SK-N-SH (cell line): ENCODE measurements around the gene CYTH4. TPM values are rescaled to one million over a fixed set of nuclear protein-coding genes. Genes with fewer than 3 reads are reported as not detected.

Source experiments
- CTCF ChIA-PET: fragments of 300-600, 350-600 bp; formaldehyde crosslinking; extraction: SDS; loops from one replicate; lab custom pipeline; 2021; lab: Yijun Ruan, JAX
- POLR2A ChIA-PET: fragments of 350-600 bp; sonication (Branson Sonifier 250); formaldehyde crosslinking; extraction: SDS; loops from one replicate; lab custom pipeline; 2020; ENCODE audit warnings: antibody characterized with exemption, inconsistent platforms; lab: Yijun Ruan, JAX
- DNase-seq: peaks from one replicate; pipeline ENCODE4 v3.0.0; 2012
- H2AFZ ChIP-seq: fragments of 200-600 bp; sonication (generic); 2 replicates; pipeline ENCODE4 v1.8.1; 2016; ENCODE audit warnings: antibody characterized with exemption, mild to moderate bottlenecking, low read depth
- H3F3A ChIP-seq: fragments of 200-600 bp; sonication (generic); replicated peaks from 2 replicates; pipeline ENCODE3; 2016; ENCODE audit warnings: antibody characterized with exemption, mild to moderate bottlenecking; ENCODE audit not compliant: insufficient read depth
- H3K27ac ChIP-seq, 2 experiments: fragments of 200-500 bp in 1 of 2; fragments of 200-600 bp in 1 of 2; sonication (Bioruptor generic) in 1 of 2; sonication (generic), shearing (Covaris generic) in 1 of 2; 2 replicates each; pipeline versions ENCODE4 v1.5.1 to v1.6.1; 2014 to 2016; ENCODE audit warnings: low read depth in 2 of 2, inconsistent platforms in 1 of 2, low read length in 1 of 2, mild to moderate bottlenecking in 1 of 2, mixed read lengths in 1 of 2
- H3K27me3 ChIP-seq: fragments of 200-600 bp; sonication (generic), shearing (Covaris generic); 2 replicates; pipeline ENCODE4 v1.6.1; 2016; ENCODE audit warnings: mixed run types; ENCODE audit not compliant: insufficient read depth
- H3K36me3 ChIP-seq, 2 experiments: fragments of 200-500 bp in 1 of 2; fragments of 200-600 bp in 1 of 2; sonication (Bioruptor generic) in 1 of 2; sonication (generic) in 1 of 2; replicated peaks in 1 of 2; 2 replicates each; pipeline versions ENCODE3 to v1.5.1; 2014 to 2016; ENCODE audit warnings: low read length in 1 of 2, mild to moderate bottlenecking in 1 of 2; ENCODE audit not compliant: insufficient read depth in 2 of 2, control insufficient read depth in 1 of 2
- H3K4me1 ChIP-seq, 2 experiments: fragments of 200-500 bp in 1 of 2; fragments of 200-600 bp in 1 of 2; sonication (Bioruptor generic) in 1 of 2; sonication (generic), shearing (Covaris generic) in 1 of 2; 2 replicates each; pipeline versions ENCODE4 v1.5.1 to v1.6.1; 2014 to 2016; ENCODE audit warnings: low read depth in 1 of 2, low read length in 1 of 2, mixed run types in 1 of 2; ENCODE audit not compliant: insufficient read depth in 2 of 2, control insufficient read depth in 1 of 2
- H3K4me2 ChIP-seq: fragments of 200-600 bp; sonication (generic), shearing (Covaris generic); 2 replicates; pipeline ENCODE4 v1.6.1; 2017; ENCODE audit warnings: mixed run types
- H3K4me3 ChIP-seq, 2 experiments: fragments of 200-500 bp in 1 of 2; fragments of 200-600 bp in 1 of 2; sonication (Bioruptor generic) in 1 of 2; sonication (generic), shearing (Covaris generic) in 1 of 2; 2 replicates each; pipeline versions ENCODE4 v1.5.1 to v1.8.1; 2014 to 2016; ENCODE audit warnings: low read depth in 2 of 2, inconsistent platforms in 1 of 2, low read length in 1 of 2, mild to moderate bottlenecking in 1 of 2, mixed read lengths in 1 of 2, moderate library complexity in 1 of 2
- H3K79me2 ChIP-seq: fragments of 200-600 bp; sonication (generic); 2 replicates; pipeline ENCODE4 v1.8.1; 2017; ENCODE audit warnings: mild to moderate bottlenecking; ENCODE audit not compliant: insufficient read depth
- H3K9ac ChIP-seq: fragments of 200-600 bp; sonication (generic); 2 replicates; pipeline ENCODE4 v1.6.1; 2017; ENCODE audit warnings: mixed run types
- H3K9me2 ChIP-seq: fragments of 200-600 bp; sonication (generic); 2 replicates; pipeline ENCODE4 v1.6.1; 2017; ENCODE audit warnings: mixed run types
- H3K9me3 ChIP-seq: fragments of 200-600 bp; sonication (generic); 2 replicates; pipeline ENCODE4 v1.6.1; 2017; ENCODE audit warnings: mixed run types, mild to moderate bottlenecking, moderate library complexity
- H4K20me1 ChIP-seq: fragments of 200-600 bp; sonication (generic); 2 replicates; pipeline ENCODE4 v1.6.1; 2017; ENCODE audit warnings: mild to moderate bottlenecking, mixed run types; ENCODE audit not compliant: insufficient read depth
- CHD2 ChIP-seq: fragments of 150-350 bp; IDR thresholded peaks from 2 replicates; pipeline ENCODE4 v1.6.1; 2018; ENCODE audit warnings: low read length; ENCODE audit not compliant: partially characterized antibody
- EP300 ChIP-seq, 2 experiments: IDR thresholded peaks; 2 replicates each; pipeline versions ENCODE4 v1.4.0 to v1.6.1; 2012; ENCODE audit warnings: borderline replicate concordance in 1 of 2, low read depth in 1 of 2, low read length in 1 of 2
- EZH2phosphoT487 ChIP-seq: fragments of 200-600 bp; sonication (generic); IDR thresholded peaks from 2 replicates; pipeline ENCODE4 v1.6.1; 2017; ENCODE audit warnings: low read depth, mixed run types, mild to moderate bottlenecking, antibody characterized with exemption, moderate library complexity, borderline replicate concordance
- FOSL2 ChIP-seq: IDR thresholded peaks from 2 replicates; pipeline ENCODE4 v1.4.0; 2012; ENCODE audit warnings: low read depth, mild to moderate bottlenecking, moderate library complexity, borderline replicate concordance
- FOXJ3 ChIP-seq: sonication (generic); formaldehyde crosslinking; IDR thresholded peaks from 2 replicates; pipeline ENCODE4 v1.5.1; 2020; ENCODE audit warnings: mild to moderate bottlenecking, missing genetic modification reagents
- IRF3 ChIP-seq: fragments of 150-350 bp; IDR thresholded peaks from 2 replicates; pipeline ENCODE4 v1.6.1; 2016; ENCODE audit warnings: mild to moderate bottlenecking, low read depth, low read length
- MXI1 ChIP-seq: IDR thresholded peaks from 2 replicates; pipeline ENCODE4 v1.6.1; 2012; ENCODE audit warnings: mild to moderate bottlenecking, low read depth, low read length, improper control_type of control experiment
- RAD21 ChIP-seq: IDR thresholded peaks from 2 replicates; pipeline ENCODE4 v1.6.1; 2012; ENCODE audit warnings: mild to moderate bottlenecking, low read length
- USF2 ChIP-seq: fragments of 150-350 bp; IDR thresholded peaks from 2 replicates; pipeline ENCODE4 v1.6.1; 2017; ENCODE audit warnings: antibody characterized with exemption, low read length, low read depth, borderline replicate concordance
- YY1 ChIP-seq: IDR thresholded peaks from 2 replicates; pipeline ENCODE4 v1.4.0; 2012; ENCODE audit warnings: low read depth, mild to moderate bottlenecking
- WGBS: methylation state at CpG from one replicate; pipeline ENCODE4 v1.1.6; 2017; ENCODE audit warnings: low lambda C conversion rate; 5-methylcytosine and 5-hydroxymethylcytosine counted together
- polyA plus RNA-seq, 3 experiments: library from polyadenylated mRNA; depleted of rRNA; stranded (reverse); fragments of >200 nt; gene quantifications; 2 replicates each; pipeline ENCODE4 v1.2.3, GENCODE V29; 2012

The CYTH4 gene
- polyA plus RNA-seq, 1 of the 3 experiments (the other 2 are of a cell fraction) = 0.07 TPM

GRCh38 chr22:37309211-37310074 lies 27.1 kb downstream of the CYTH4 start:
- Histone ChIP-seq H3K4me2 (no peak overlapping the region), H3K4me3 (no peak overlapping the region), H3K4me1 (peaks cover 26 to 34% of the 10 kb centered on the region in 2 experiments; a peak in 3 of 4 replicates), H3K27ac (peak overlapping the region in 1 of 2 experiments; percentile 48; a peak in 1 of 4 replicates), H4K20me1 (no peaks in the 10 kb centered on the region), H3K9ac (no peak overlapping the region), H2AFZ (no peak overlapping the region), H3F3A (peaks cover 30% of the 10 kb centered on the region), H3K27me3 (no peaks in the 10 kb centered on the region), H3K79me2 (no peaks in the 10 kb centered on the region), H3K9me3 (no peaks in the 10 kb centered on the region), H3K9me2 (no peaks in the 10 kb centered on the region), H3K36me3 (no peaks in the 10 kb centered on the region)
- ChIA-PET CTCF (interaction anchor here (0.7 to 17.3 kb wide), 8 partner anchors 9 to 258 kb away, joined by 3 to 287 read pairs (median 6); partner anchors contain the start of gene ELFN2), POLR2A (interaction anchor here (1.3 kb wide), 1 partner anchor 25 kb away, joined by 3 read pairs; no protein-coding TSS in a partner anchor)
- DNase-seq = peak; percentile 81
- WGBS = 88% methylated on average over 20 of the region's 26 CpGs
- TF ChIP-seq RAD21 (0 out of 2 replicates have a peak, but pooled peaks have one; percentile 9), CHD2 (peak; percentile 38), USF2 (no peak)

- H3K4me2 ChIP-seq = no peak overlapping the region
- H3F3A ChIP-seq = peaks cover 30% of the 10 kb centered on the region
- no peaks in the 10 kb centered on the region for H4K20me1 ChIP-seq
- H3K27me3 ChIP-seq = no peaks in the 10 kb centered on the region
- no peak overlapping the region for H2AFZ ChIP-seq
- DNase-seq = no peak
- CTCF ChIA-PET = interaction anchor here (0.8 to 17.3 kb wide), 10 partner anchors 13 to 297 kb away, joined by 3 to 287 read pairs (median 4); partner anchors contain the start of gene ELFN2
- 77% methylated on average over 11 of the region's 11 CpGs for WGBS
- TF ChIP-seq YY1 (no peak), FOSL2 (no peak), EZH2phosphoT487 (no peak), FOXJ3 (no peak), EP300 (IDR thresholded peaks at IDR 0.05; ENCODE audit: borderline replicate concordance in 1 of 2, low read depth in 1 of 2, low read length in 1 of 2) (no peak), IRF3 (no peak), MXI1 (0 out of 2 replicates have a peak, but pooled peaks have one; percentile 16)
- no peaks in the 10 kb centered on the region for H3K9me2 ChIP-seq
- H3K36me3 ChIP-seq = no peaks in the 10 kb centered on the region
- H3K9ac ChIP-seq = no peak overlapping the region
- H3K4me3 ChIP-seq = no peak overlapping the region
- no peaks in the 10 kb centered on the region for H3K79me2 ChIP-seq
- POLR2A ChIA-PET = interaction anchor here (1.3 kb wide), 1 partner anchor 24 kb away, joined by 3 read pairs; no protein-coding TSS in a partner anchor
- no peaks in the 10 kb centered on the region for H3K9me3 ChIP-seq
- peak overlapping the region in 1 of 2 experiments; percentile 8; a peak in 1 of 4 replicates for H3K27ac ChIP-seq
- H3K4me1 ChIP-seq = peaks cover 26 to 29% of the 10 kb centered on the region in 2 experiments; a peak in 3 of 4 replicates
Observed at GRCh38 chr22:37310075-37310606, 27.8 kb downstream of the CYTH4 start.
